SK-N-SH treated with all-trans-retinoic acid at 6 μM for 48 hours (cell line): ENCODE measurements around the gene DEPP1.

Experiments used
- ESRRG ChIP-seq: fragments of 250-450 bp; sonication (Bioruptor Pico); IDR thresholded peaks from 2 replicates; pipeline ENCODE4 v1.6.1; 2021; ENCODE audit warnings: mild to moderate bottlenecking
- GLIS3 ChIP-seq: fragments of 250-450 bp; sonication (Bioruptor Pico); IDR thresholded peaks from 2 replicates; pipeline ENCODE4 v1.5.0; 2020; ENCODE audit warnings: mild to moderate bottlenecking, moderate library complexity
- RARB ChIP-seq: fragments of 250-450 bp; sonication (Bioruptor Pico); IDR thresholded peaks from 2 replicates; pipeline ENCODE4 v1.8.0; 2021; ENCODE audit warnings: mild to moderate bottlenecking, moderate library complexity
- ZFP30 ChIP-seq: fragments of 450-650 bp; formaldehyde crosslinking; IDR thresholded peaks from 2 replicates; pipeline ENCODE4 v1.5.0; 2022; ENCODE audit warnings: mild to moderate bottlenecking, moderate library complexity
- ZNF8 ChIP-seq: fragments of 450-650 bp; formaldehyde crosslinking; IDR thresholded peaks from 2 replicates; pipeline ENCODE4 v1.5.0; 2020; ENCODE audit warnings: mild to moderate bottlenecking, moderate library complexity

GRCh38 chr10:44935966-44936295, 42.7 kb downstream of the DEPP1 start:
- TF ChIP-seq ZFP30 (CRISPR knock-in tag) = no peak
- TF ChIP-seq GLIS3 (CRISPR knock-in tag) = no peak
- no peak for TF ChIP-seq RARB (CRISPR knock-in tag)
- no peak for TF ChIP-seq ESRRG (CRISPR knock-in tag)
- no peak for TF ChIP-seq ZNF8
